WTC11 (cell line): Measurements from ENCODE around the gene TMEM59. TPM values are rescaled to one million over a fixed set of nuclear protein-coding genes. Genes with fewer than 3 reads are reported as not detected.

ENCODE experiments used
- ATAC-seq: fragments of 200-7000 bp; cut with Tn5 transposase; 2 replicates; pipeline ENCODE4 v1.10.0; 2021; ENCODE audit warnings: mild to moderate bottlenecking, moderate library complexity
- CTCF ChIA-PET: fragments of 300-600 bp; sonication (Branson Sonifier 250); formaldehyde crosslinking; loops from one replicate; lab custom pipeline; 2021; ENCODE audit warnings: antibody characterized with exemption; lab: Charles Lee
- POLR2A ChIA-PET: fragments of 350-600 bp; sonication (Branson Sonifier 250); formaldehyde crosslinking; loops from one replicate; lab custom pipeline; 2021; ENCODE audit warnings: antibody characterized with exemption; lab: Charles Lee
- DNase-seq: peaks from one replicate; pipeline ENCODE4 v3.0.0; 2021; ENCODE audit warnings: low spot score
- H3K27ac Mint-ChIP-seq: 2 replicates; pipeline ENCODE4 v1.8.0; 2021; ENCODE audit warnings: mixed read lengths
- H3K27me3 Mint-ChIP-seq: 2 replicates; pipeline ENCODE4 v1.8.0; 2021; ENCODE audit warnings: low read depth, mild to moderate bottlenecking, moderate library complexity, mixed read lengths
- H3K36me3 Mint-ChIP-seq: 2 replicates; pipeline ENCODE4 v1.8.0; 2021; ENCODE audit warnings: mixed read lengths
- H3K4me1 Mint-ChIP-seq: 2 replicates; pipeline ENCODE4 v1.8.0; 2022; ENCODE audit warnings: mixed read lengths
- H3K4me3 Mint-ChIP-seq: 2 replicates; pipeline ENCODE4 v1.8.0; 2021; ENCODE audit warnings: mild to moderate bottlenecking, moderate library complexity, mixed read lengths
- H3K9me3 Mint-ChIP-seq: 2 replicates; pipeline ENCODE4 v1.8.0; 2021; ENCODE audit warnings: mixed read lengths
- EMX1 ChIP-seq: fragments of 250-450 bp; sonication (Bioruptor Pico); IDR thresholded peaks from 2 replicates; pipeline ENCODE4 v1.8.0; 2021; ENCODE audit warnings: mild to moderate bottlenecking
- ETV6 ChIP-seq: sonication (generic); formaldehyde crosslinking; IDR thresholded peaks from 2 replicates; pipeline ENCODE4 v1.8.1; 2022; ENCODE audit warnings: mild to moderate bottlenecking, missing genetic modification reagents
- FOXJ3 ChIP-seq: sonication (generic); formaldehyde crosslinking; IDR thresholded peaks from 2 replicates; pipeline ENCODE4 v1.9.0; 2021; ENCODE audit warnings: missing genetic modification reagents, mild to moderate bottlenecking, borderline replicate concordance
- FOXK1 ChIP-seq: sonication (generic); formaldehyde crosslinking; IDR thresholded peaks from 2 replicates; pipeline ENCODE4 v1.8.0; 2022; ENCODE audit warnings: mild to moderate bottlenecking, moderate library complexity, missing genetic modification reagents
- GABPB1 ChIP-seq: sonication (generic); formaldehyde crosslinking; IDR thresholded peaks from 2 replicates; pipeline ENCODE4 v1.8.1; 2023; ENCODE audit warnings: mild to moderate bottlenecking, missing genetic modification reagents
- GTF2I ChIP-seq: fragments of 250-450 bp; sonication (Bioruptor Pico); conservative IDR thresholded peaks from 2 replicates; pipeline ENCODE4 v1.4.0; 2021; ENCODE audit warnings: mild to moderate bottlenecking
- JAZF1 ChIP-seq: fragments of 250-450 bp; sonication (Bioruptor Pico); IDR thresholded peaks from 2 replicates; pipeline ENCODE4 v1.9.0; 2021; ENCODE audit warnings: moderate library complexity, mild to moderate bottlenecking, inconsistent platforms
- JUN ChIP-seq: sonication (generic); formaldehyde crosslinking; IDR thresholded peaks from 2 replicates; pipeline ENCODE4 v1.8.0; 2023; ENCODE audit warnings: mild to moderate bottlenecking, missing genetic modification reagents
- NR2C2 ChIP-seq: sonication (generic); formaldehyde crosslinking; IDR thresholded peaks from 2 replicates; pipeline ENCODE4 v1.8.0; 2022; ENCODE audit warnings: mild to moderate bottlenecking, missing genetic modification reagents
- SMAD3 ChIP-seq: sonication (generic); formaldehyde crosslinking; IDR thresholded peaks from 2 replicates; pipeline ENCODE4 v1.8.0; 2022; ENCODE audit warnings: missing genetic modification reagents, mild to moderate bottlenecking, borderline replicate concordance
- TEAD1 ChIP-seq: sonication (generic); formaldehyde crosslinking; IDR thresholded peaks from 2 replicates; pipeline ENCODE4 v1.8.0; 2022; ENCODE audit warnings: mild to moderate bottlenecking, missing genetic modification reagents
- ZNF396 ChIP-seq: fragments of 250-450 bp; sonication (Bioruptor Pico); IDR thresholded peaks from 2 replicates; pipeline ENCODE4 v1.8.0; 2021; ENCODE audit warnings: mild to moderate bottlenecking, moderate library complexity, borderline replicate concordance
- total RNA-seq: library from RNA; stranded (reverse); gene quantifications from 3 replicates; pipeline ENCODE4 v1.2.3, GENCODE V29; 2021
- TF ChIP-seq, protein P1 (sequence below): fragments of 250-450 bp; sonication (Bioruptor Pico); IDR thresholded peaks from 2 replicates; pipeline ENCODE4 v1.9.0; 2021; ENCODE audit warnings: moderate library complexity, mild to moderate bottlenecking, inconsistent platforms, borderline replicate concordance
- TF ChIP-seq, protein P2 (sequence below): fragments of 250-450 bp; sonication (Bioruptor Pico); IDR thresholded peaks from 2 replicates; pipeline ENCODE4 v1.9.0; 2021; ENCODE audit warnings: mild to moderate bottlenecking
- TF ChIP-seq, protein P3 (sequence below): fragments of 250-450 bp; sonication (Bioruptor Pico); IDR thresholded peaks from 2 replicates; pipeline ENCODE4 v1.9.0; 2021; ENCODE audit warnings: mild to moderate bottlenecking
- TF ChIP-seq, protein P4 (sequence below): sonication (generic); formaldehyde crosslinking; IDR thresholded peaks from 2 replicates; pipeline ENCODE4 v1.8.1; 2023; ENCODE audit warnings: mild to moderate bottlenecking, missing genetic modification reagents, moderate library complexity
- TF ChIP-seq, protein P5 (sequence below): sonication (generic); formaldehyde crosslinking; IDR thresholded peaks from 2 replicates; pipeline ENCODE4 v1.8.0; 2023; ENCODE audit warnings: missing genetic modification reagents, mild to moderate bottlenecking, borderline replicate concordance
- TF ChIP-seq, protein P6 (sequence below): sonication (generic); formaldehyde crosslinking; IDR thresholded peaks from 2 replicates; pipeline ENCODE4 v1.8.1; 2023; ENCODE audit warnings: mild to moderate bottlenecking, missing genetic modification reagents
- TF ChIP-seq, protein P7 (sequence below): sonication (generic); formaldehyde crosslinking; IDR thresholded peaks from 2 replicates; pipeline ENCODE4 v1.8.1; 2022; ENCODE audit warnings: mild to moderate bottlenecking, missing genetic modification reagents, moderate library complexity, borderline replicate concordance
- TF ChIP-seq, protein P8 (sequence below): sonication (generic); formaldehyde crosslinking; IDR thresholded peaks from 2 replicates; pipeline ENCODE4 v1.8.0; 2022; ENCODE audit warnings: mild to moderate bottlenecking, missing genetic modification reagents

Gene TMEM59
- total RNA-seq, 1 experiment from 2014 or later = 122 TPM

DNA sequence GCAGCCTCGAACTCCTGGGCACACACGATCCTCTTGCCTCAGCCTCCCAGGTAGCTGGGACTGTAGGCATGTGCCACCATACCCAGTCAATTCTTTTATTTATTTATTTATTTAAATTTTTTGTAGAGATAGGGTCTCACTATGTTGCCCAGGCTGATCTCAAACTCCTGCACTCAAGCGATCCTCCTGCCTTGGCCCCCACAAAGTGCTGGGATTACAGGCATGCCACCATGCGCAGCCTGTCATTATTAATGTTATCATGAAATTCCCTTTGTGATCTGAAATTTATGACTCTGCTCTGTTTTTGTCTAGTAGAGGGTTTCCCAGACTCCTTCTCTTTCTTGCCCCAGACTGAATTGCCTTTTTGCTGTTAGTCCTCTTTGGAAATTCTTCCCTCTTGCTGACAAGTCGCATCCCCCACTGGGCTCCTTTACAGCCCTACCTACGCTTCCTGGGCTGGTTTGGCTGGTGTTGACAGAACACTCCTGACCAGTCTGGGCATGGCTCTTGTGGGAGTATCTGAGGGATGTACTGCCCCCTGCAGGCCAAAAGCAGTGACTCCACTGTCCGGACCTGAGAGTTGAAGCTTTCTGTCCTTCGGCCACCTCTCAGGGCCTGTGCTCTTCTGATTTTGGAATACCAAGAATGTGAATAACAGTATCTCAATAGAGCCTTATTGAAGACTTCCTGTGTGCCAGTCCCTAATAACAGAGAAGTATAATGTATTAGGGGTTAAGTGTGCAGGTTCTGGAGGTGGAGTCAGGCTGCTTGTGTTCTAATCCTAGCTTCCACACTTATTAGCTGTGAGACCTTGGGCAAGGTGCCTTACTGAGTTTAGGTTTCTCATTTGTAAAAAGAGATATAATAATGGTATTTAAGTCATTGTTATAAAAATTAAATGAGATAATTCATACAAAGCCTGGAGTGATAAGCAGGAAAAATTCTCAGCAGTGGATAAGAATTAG is 28.6 kb upstream of the TMEM59 start:
- Mint-ChIP-seq H3K36me3 (no peaks in the 10 kb centered on the region), H3K9me3 (no peaks in the 10 kb centered on the region), H3K4me3 (no peak overlapping the region), H3K4me1 (peaks cover 8% of the 10 kb centered on the region), H3K27me3 (no peaks in the 10 kb centered on the region; the same call in 1 of the 2 replicates), H3K27ac (0 out of 2 replicates have a peak overlapping the region, but pooled peaks have one; percentile 4)
- ChIA-PET POLR2A (interaction anchor here (0.5 to 1.2 kb wide), 3 partner anchors 29 to 464 kb away, joined by 3 to 6 read pairs (median 3); partner anchors contain the start of gene TMEM59), CTCF (interaction anchor here (0.6 to 3.0 kb wide), 56 partner anchors 9 to 805 kb away, joined by 3 to 50 read pairs (median 4); partner anchors contain the start of genes ACOT11, CYB5RL, DHCR24 and IFT25)
- peak; percentile 93 for DNase-seq
- ATAC-seq = peak; percentile 100
- no peak for TF ChIP-seq JUN
- TF ChIP-seq, protein P1, sequence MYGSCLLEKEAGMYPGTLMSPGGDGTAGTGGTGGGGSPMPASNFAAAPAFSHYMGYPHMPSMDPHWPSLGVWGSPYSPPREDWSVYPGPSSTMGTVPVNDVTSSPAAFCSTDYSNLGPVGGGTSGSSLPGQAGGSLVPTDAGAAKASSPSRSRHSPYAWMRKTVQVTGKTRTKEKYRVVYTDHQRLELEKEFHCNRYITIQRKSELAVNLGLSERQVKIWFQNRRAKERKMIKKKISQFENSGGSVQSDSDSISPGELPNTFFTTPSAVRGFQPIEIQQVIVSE = no peak
- no peak for TF ChIP-seq GTF2I (CRISPR knock-in tag)
- TF ChIP-seq TEAD1 (CRISPR knock-in tag) = peak; percentile 39; the same call in 1 of the 2 replicates
- TF ChIP-seq SMAD3 (CRISPR knock-in tag) = no peak
- TF ChIP-seq, protein P2, sequence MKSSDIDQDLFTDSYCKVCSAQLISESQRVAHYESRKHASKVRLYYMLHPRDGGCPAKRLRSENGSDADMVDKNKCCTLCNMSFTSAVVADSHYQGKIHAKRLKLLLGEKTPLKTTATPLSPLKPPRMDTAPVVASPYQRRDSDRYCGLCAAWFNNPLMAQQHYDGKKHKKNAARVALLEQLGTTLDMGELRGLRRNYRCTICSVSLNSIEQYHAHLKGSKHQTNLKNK = no peak
- TF ChIP-seq GABPB1 (CRISPR knock-in tag) = 0 out of 2 replicates have a peak, but pooled peaks have one; percentile 34
- TF ChIP-seq, protein P3, sequence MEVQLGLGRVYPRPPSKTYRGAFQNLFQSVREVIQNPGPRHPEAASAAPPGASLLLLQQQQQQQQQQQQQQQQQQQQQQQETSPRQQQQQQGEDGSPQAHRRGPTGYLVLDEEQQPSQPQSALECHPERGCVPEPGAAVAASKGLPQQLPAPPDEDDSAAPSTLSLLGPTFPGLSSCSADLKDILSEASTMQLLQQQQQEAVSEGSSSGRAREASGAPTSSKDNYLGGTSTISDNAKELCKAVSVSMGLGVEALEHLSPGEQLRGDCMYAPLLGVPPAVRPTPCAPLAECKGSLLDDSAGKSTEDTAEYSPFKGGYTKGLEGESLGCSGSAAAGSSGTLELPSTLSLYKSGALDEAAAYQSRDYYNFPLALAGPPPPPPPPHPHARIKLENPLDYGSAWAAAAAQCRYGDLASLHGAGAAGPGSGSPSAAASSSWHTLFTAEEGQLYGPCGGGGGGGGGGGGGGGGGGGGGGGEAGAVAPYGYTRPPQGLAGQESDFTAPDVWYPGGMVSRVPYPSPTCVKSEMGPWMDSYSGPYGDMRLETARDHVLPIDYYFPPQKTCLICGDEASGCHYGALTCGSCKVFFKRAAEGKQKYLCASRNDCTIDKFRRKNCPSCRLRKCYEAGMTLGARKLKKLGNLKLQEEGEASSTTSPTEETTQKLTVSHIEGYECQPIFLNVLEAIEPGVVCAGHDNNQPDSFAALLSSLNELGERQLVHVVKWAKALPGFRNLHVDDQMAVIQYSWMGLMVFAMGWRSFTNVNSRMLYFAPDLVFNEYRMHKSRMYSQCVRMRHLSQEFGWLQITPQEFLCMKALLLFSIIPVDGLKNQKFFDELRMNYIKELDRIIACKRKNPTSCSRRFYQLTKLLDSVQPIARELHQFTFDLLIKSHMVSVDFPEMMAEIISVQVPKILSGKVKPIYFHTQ = no peak
- TF ChIP-seq, protein P4, sequence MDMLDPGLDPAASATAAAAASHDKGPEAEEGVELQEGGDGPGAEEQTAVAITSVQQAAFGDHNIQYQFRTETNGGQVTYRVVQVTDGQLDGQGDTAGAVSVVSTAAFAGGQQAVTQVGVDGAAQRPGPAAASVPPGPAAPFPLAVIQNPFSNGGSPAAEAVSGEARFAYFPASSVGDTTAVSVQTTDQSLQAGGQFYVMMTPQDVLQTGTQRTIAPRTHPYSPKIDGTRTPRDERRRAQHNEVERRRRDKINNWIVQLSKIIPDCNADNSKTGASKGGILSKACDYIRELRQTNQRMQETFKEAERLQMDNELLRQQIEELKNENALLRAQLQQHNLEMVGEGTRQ = no peak
- no peak for TF ChIP-seq JAZF1 (CRISPR knock-in tag)
- TF ChIP-seq FOXK1 (CRISPR knock-in tag) = peak; percentile 71; the same call in 1 of the 2 replicates
- TF ChIP-seq ETV6 (CRISPR knock-in tag) = peak; percentile 57; the same call in 1 of the 2 replicates
- no peak for TF ChIP-seq NR2C2
- no peak for TF ChIP-seq ZNF396 (CRISPR knock-in tag)
- TF ChIP-seq, protein P5, sequence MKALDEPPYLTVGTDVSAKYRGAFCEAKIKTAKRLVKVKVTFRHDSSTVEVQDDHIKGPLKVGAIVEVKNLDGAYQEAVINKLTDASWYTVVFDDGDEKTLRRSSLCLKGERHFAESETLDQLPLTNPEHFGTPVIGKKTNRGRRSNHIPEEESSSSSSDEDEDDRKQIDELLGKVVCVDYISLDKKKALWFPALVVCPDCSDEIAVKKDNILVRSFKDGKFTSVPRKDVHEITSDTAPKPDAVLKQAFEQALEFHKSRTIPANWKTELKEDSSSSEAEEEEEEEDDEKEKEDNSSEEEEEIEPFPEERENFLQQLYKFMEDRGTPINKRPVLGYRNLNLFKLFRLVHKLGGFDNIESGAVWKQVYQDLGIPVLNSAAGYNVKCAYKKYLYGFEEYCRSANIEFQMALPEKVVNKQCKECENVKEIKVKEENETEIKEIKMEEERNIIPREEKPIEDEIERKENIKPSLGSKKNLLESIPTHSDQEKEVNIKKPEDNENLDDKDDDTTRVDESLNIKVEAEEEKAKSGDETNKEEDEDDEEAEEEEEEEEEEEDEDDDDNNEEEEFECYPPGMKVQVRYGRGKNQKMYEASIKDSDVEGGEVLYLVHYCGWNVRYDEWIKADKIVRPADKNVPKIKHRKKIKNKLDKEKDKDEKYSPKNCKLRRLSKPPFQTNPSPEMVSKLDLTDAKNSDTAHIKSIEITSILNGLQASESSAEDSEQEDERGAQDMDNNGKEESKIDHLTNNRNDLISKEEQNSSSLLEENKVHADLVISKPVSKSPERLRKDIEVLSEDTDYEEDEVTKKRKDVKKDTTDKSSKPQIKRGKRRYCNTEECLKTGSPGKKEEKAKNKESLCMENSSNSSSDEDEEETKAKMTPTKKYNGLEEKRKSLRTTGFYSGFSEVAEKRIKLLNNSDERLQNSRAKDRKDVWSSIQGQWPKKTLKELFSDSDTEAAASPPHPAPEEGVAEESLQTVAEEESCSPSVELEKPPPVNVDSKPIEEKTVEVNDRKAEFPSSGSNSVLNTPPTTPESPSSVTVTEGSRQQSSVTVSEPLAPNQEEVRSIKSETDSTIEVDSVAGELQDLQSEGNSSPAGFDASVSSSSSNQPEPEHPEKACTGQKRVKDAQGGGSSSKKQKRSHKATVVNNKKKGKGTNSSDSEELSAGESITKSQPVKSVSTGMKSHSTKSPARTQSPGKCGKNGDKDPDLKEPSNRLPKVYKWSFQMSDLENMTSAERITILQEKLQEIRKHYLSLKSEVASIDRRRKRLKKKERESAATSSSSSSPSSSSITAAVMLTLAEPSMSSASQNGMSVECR (CRISPR knock-in tag) = no peak
- TF ChIP-seq, protein P6, sequence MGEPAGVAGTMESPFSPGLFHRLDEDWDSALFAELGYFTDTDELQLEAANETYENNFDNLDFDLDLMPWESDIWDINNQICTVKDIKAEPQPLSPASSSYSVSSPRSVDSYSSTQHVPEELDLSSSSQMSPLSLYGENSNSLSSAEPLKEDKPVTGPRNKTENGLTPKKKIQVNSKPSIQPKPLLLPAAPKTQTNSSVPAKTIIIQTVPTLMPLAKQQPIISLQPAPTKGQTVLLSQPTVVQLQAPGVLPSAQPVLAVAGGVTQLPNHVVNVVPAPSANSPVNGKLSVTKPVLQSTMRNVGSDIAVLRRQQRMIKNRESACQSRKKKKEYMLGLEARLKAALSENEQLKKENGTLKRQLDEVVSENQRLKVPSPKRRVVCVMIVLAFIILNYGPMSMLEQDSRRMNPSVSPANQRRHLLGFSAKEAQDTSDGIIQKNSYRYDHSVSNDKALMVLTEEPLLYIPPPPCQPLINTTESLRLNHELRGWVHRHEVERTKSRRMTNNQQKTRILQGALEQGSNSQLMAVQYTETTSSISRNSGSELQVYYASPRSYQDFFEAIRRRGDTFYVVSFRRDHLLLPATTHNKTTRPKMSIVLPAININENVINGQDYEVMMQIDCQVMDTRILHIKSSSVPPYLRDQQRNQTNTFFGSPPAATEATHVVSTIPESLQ (CRISPR knock-in tag) = no peak
- TF ChIP-seq, protein P7, sequence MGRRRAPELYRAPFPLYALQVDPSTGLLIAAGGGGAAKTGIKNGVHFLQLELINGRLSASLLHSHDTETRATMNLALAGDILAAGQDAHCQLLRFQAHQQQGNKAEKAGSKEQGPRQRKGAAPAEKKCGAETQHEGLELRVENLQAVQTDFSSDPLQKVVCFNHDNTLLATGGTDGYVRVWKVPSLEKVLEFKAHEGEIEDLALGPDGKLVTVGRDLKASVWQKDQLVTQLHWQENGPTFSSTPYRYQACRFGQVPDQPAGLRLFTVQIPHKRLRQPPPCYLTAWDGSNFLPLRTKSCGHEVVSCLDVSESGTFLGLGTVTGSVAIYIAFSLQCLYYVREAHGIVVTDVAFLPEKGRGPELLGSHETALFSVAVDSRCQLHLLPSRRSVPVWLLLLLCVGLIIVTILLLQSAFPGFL (CRISPR knock-in tag) = no peak
- TF ChIP-seq FOXJ3 = no peak
- TF ChIP-seq, protein P8, sequence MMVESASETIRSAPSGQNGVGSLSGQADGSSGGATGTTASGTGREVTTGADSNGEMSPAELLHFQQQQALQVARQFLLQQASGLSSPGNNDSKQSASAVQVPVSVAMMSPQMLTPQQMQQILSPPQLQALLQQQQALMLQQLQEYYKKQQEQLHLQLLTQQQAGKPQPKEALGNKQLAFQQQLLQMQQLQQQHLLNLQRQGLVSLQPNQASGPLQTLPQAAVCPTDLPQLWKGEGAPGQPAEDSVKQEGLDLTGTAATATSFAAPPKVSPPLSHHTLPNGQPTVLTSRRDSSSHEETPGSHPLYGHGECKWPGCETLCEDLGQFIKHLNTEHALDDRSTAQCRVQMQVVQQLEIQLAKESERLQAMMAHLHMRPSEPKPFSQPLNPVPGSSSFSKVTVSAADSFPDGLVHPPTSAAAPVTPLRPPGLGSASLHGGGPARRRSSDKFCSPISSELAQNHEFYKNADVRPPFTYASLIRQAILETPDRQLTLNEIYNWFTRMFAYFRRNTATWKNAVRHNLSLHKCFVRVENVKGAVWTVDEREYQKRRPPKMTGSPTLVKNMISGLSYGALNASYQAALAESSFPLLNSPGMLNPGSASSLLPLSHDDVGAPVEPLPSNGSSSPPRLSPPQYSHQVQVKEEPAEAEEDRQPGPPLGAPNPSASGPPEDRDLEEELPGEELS (CRISPR knock-in tag) = no peak
- no peak for TF ChIP-seq EMX1 (CRISPR knock-in tag)
